Measurements from ENCODE around the gene COL4A6.
"Not testable (repeated sequence)": the region's sequence is repeated elsewhere in the genome, so short reads cannot be mapped to it uniquely, and the experiment has no call there.

The COL4A6 gene

DNA sequence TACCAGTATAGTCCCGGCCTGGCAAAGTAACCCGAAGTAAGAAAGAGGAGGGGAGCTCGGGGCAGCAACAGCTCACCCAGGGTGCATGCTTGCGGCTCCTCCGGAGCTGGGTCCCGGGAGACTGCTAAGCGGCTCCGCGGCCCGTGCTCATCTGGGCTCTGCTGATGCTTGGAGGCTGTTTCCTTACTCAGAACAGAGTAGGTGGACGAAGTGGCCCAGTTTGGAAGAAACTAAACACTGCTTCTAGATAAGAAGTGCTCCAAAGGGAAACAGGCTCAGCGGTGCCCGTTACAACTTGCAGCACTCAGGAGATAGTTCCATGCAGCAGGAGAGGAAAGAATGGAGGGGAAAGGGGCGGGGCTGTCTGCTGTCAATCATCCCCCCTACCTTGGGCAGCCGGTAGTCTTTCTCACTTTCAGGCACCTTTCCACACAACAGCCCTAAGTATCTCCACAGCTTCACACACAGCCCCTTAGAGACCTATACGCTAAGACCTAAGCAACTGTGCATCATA, at the start of gene COL4A6:
Gene COL4A6 (minus strand): TSS at position 313 of the 514 bp plus-strand sequence. CDS start 226 bp downstream, at position 87.
- no peak for DNase-seq (ENCODE audit: low read depth in 2 of 2)

DNA sequence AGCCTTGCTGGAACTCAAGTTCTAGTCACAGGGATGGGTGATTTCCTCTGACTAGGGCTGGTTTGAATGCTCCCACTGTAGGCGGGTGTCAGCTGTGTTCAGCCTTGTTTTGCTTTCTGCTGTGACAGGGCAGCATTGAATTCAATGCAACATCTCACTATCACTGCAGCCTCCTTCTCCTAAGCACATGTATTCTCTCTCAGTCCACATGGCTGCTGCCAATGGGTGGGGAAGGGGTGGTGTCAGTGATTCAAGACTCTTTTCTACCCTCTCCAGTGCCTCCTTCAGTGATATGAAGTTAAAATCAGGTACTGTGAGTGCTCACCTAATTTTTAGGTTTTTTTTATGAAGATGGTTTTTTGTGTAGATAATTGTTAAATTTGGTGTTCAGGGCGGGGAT, 47.7 kb upstream of the COL4A6 start:
- DNase-seq (ENCODE audit: low read depth in 2 of 2): no peak

DNA sequence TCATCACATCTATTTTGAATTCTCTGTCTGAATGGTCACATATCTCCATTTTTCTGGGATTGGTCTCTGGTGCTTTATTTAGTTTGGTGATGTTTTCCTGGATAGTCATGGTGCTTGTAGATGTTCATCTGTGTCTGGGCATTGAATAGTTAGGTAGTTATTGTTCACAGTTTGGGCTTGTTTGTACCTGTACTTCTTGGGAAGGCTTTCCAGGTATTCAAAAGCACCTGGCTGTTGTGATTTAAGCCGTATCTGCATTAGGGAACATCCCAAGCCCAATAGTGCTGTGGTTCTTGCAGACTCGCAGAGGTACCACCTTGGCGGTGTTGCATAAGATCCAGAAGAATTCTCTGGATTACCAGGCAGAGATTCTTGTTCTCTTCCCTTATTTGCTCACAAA, 46.0 kb upstream of the COL4A6 start:
- no peak for DNase-seq (ENCODE audit: low read depth in 2 of 2)

GRCh38 chrX:108481528-108481927, 43.3 kb upstream of the COL4A6 start:
- DNase-seq (ENCODE audit: low read depth in 2 of 2): not testable (repeated sequence)

GRCh38 chrX:108473979-108474378, 35.8 kb upstream of the COL4A6 start:
- no peak for DNase-seq (ENCODE audit: low read depth in 2 of 2)

DNA sequence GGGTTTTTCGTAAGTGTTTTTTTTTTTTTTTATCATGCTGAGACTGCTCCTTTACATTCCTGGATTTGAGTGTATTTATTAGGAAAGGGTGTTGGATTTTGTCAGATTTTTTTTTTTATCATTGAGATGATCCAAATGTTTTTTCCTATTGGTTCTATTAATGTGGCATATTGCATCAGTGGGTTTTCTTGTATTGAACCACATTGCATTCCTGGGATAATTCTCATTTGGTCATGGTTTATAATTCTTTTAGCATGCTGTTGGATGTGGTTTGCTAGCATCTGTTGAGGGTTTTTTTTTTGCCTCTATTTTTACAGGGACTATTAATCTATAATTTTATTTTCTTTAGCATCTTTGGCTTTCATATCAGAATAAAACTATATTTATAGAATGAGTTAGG, 30.3 kb upstream of the COL4A6 start:
- peak; percentile 51 to 63 for DNase-seq (ENCODE audit: low read depth in 2 of 2)

GRCh38 chrX:108464604-108465003, 26.4 kb upstream of the COL4A6 start:
- no peak for DNase-seq (ENCODE audit: low read depth in 2 of 2)

DNA sequence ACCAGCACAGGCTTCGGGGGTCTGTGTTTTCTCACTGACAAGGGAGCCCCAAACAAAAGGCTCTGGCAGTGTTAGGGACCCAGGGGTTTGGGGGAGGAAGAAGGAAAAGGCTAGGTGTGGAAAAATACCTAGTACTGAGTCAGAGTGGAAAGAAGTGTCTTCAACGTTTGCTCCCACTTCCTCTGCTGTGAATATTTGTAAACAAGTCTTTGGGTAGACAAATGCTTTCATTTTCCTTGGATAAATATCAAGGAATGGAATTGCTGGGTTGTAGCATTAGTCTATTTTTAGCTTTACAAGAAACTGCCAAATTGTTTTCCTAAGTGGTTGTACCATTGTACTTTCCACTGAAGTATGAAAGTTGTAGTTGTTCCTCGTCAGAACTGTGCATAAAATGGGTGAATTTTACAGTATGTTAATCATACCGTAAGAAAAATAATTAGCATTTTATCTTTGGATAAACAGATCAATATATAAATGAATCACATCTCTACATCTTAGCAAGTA, 18.8 kb upstream of the COL4A6 start:
- DNase-seq (ENCODE audit: low read depth in 2 of 2): no peak

- DNase-seq (ENCODE audit: low read depth in 2 of 2): no peak
These were observed 15.6 kb upstream of the COL4A6 start for GRCh38 chrX:108453841-108454240.

- DNase-seq (ENCODE audit: low read depth in 2 of 2): no peak
These were observed 9.1 kb upstream of the COL4A6 start for GRCh38 chrX:108447303-108447702.

GRCh38 chrX:108442901-108443464, 4.8 kb upstream of the COL4A6 start:
- DNase-seq (ENCODE audit: low read depth in 2 of 2): no peak

DNA sequence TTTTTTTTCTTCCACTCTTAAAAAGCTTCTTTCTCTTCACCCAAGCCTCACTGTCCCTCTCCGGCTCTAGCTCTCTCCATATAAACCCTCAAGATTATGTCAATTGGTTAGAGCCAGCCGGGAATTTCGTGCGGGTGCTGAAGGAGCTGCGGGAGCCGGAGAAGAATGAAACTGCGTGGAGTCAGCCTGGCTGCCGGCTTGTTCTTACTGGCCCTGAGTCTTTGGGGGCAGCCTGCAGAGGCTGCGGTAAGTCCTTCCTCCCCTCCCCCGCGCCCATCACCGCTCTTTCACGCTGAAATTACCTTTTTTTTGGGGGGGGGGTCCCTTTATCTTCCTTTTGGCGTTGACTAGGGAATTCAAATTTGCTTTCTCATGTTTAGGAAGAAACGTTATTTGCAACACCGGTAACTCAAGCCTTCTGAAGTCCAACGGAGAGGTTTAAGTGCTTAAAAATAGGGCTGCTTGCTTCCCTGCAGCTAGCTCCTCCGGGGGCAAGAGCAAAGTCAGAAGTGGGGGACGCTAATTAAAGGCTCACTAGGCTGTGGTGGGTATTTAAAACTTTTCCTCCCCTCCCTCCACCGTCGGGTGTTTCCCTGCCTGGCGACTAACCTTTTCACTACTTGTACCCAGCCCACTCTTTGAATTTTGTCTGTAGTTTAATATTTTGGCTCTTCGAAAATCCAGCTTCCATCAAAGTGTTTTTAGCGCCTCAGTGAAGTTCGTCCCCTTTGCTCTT, 1.9 kb upstream of the COL4A6 start:
- no peak for DNase-seq (ENCODE audit: low read depth in 2 of 2)

- DNase-seq (ENCODE audit: low read depth in 2 of 2): peak; percentile 66 to 68
These were observed 1.3 kb upstream of the COL4A6 start, which contains the start of gene COL4A5 for GRCh38 chrX:108439426-108439942. TSS of gene COL4A5 (plus strand) at chrX:108439838. CDS start at chrX:108440126, 288 bp downstream.

- no peak for DNase-seq (ENCODE audit: low read depth in 2 of 2)
These were observed 693 bp downstream of the COL4A6 start for GRCh38 chrX:108437349-108438109.

- no peak for DNase-seq (ENCODE audit: low read depth in 2 of 2)
These were observed 3.0 kb downstream of the COL4A6 start for GRCh38 chrX:108435261-108435660.

GRCh38 chrX:108426262-108426661, 12.0 kb downstream of the COL4A6 start:
- DNase-seq (ENCODE audit: low read depth in 2 of 2): no peak

DNA sequence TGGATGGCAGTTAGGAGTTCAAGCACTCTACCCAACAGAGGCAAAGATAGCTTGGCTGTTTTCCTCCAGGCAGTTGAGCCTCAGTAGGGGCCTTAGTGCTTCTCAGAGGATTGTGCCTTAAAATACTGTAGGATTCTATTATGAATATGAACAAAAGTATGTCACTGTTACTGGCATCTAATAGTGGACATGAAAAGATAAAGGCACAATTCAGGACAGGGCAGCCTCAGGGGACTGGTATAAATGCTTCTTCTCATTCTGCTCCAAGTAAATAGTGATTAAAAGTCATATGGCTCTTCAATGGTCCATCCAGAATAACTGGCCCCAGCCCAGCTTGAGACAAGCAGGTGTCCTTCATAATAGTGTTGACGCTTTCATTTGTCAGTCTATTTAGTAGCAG, 17.7 kb downstream of the COL4A6 start:
- DNase-seq (ENCODE audit: low read depth in 2 of 2): no peak

- DNase-seq (ENCODE audit: low read depth in 2 of 2): no peak
These were observed 18.8 kb downstream of the COL4A6 start for GRCh38 chrX:108419401-108419800.

DNA sequence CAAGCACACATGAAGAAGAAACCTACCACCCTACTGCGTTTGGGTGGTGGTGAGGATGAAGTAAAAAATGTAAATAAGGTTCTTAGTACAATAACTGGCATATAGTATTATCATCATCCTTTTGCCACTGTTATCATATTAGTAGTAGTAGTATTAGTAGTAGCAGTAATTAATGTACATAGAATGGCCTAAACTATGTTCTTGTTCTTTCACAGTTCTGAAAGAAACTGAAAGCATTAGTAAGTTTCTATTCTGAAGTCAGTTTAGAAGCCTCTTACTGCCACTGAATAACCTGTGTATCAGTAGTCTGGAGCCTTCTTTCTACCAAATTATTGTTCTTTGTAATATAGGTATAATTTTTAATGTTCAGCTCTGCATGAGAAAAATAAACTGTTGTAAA, 21.0 kb downstream of the COL4A6 start:
- no peak for DNase-seq (ENCODE audit: low read depth in 2 of 2)

DNA sequence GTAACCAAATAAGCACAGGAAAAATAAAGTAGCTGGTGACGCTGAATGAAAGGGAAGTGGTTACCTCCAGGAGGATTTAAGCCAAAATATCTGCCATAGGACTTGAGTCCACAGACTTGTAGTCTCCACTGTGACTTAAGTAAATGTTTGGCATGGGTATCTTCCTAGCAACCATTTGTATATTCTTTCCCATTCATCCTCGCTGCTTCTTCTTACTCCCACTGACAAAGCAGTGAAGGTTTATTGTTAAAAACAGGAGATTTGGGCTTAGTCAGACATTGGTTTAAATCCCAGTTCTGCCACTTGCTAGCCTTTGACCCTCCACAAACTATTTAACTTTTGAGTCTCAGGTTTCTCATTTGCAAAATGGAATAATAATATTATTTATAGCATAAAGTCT, 22.3 kb downstream of the COL4A6 start:
- no peak for DNase-seq (ENCODE audit: low read depth in 2 of 2)

DNA sequence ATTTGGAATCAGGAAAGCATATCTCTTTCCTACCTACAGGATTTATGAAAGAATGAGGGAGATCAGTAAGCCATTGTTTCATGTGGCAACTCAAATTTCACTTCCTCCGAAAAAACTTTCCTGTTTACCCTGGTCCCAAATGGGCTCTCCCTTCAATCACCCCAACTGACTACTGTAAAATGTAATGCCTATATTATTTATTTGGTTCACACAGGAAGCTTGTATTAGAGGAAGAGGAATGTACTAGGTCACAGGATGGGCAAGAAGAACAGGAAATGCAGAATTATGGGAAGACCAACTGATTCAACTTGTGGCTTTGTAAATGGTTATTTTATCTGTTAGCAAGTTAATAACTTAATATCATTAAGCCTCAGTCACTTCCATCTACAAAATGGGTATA, 23.1 kb downstream of the COL4A6 start:
- no peak for DNase-seq (ENCODE audit: low read depth in 2 of 2)

DNA sequence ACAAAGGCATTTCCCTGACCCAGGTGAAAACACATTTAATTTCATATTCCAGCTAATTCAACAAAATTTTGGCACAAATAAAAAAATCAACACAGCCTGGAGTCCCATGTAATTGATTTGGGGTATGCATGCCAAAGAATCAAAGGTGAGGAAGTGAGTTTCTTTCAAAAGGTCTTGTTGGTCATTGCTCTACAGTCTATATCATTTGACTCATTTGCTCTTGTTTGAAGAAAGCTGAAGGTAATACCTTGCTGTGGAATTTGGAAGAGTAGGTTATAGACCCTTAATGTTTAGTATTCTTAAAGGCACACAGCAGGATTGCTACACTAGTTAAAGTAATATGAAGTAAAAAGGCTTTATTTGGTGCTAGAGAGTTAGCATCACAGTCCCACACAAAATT, 25.4 kb downstream of the COL4A6 start:
- no peak for DNase-seq (ENCODE audit: low read depth in 2 of 2)

All from fibroblast of skin of left biceps (primary cell).